Hematopoietic multipotent progenitor cell treated with erythropoietin and hydrocortisone succinate and interleukin-3 and kit ligand, for 15 days (in vitro differentiated cells): ENCODE measurements around the gene TTBK2.
A peak's percentile ranks its signal among the peaks of the same experiment; 100 is the strongest.
"Not testable (repeated sequence)": the region's sequence is repeated elsewhere in the genome, so short reads cannot be mapped to it uniquely, and the experiment has no call there.

Source experiments
- DNase-seq: peaks from one replicate; pipeline ENCODE4 v3.0.0-alpha.2; 2015; ENCODE audit warnings: low spot score

Gene TTBK2

GRCh38 chr15:42920519-42921341 lies at the start of gene TTBK2:
Gene TTBK2, minus strand, starts transcription at chr15:42920778. Its CDS starts 42,161 bp downstream, at chr15:42878617.
- DNase-seq: peak; percentile 99

- no peak for DNase-seq
These were observed 43.9 kb upstream of the TTBK2 start for GRCh38 chr15:42964476-42964875.

GRCh38 chr15:42955518-42955917 lies 34.9 kb upstream of the TTBK2 start:
- DNase-seq: no peak

GRCh38 chr15:42954291-42954690 lies 33.7 kb upstream of the TTBK2 start:
- no peak for DNase-seq

GRCh38 chr15:42948898-42949297 lies 28.3 kb upstream of the TTBK2 start:
- DNase-seq: not testable (repeated sequence)

- no peak for DNase-seq
These were observed 19.9 kb upstream of the TTBK2 start for GRCh38 chr15:42940527-42940926.

GRCh38 chr15:42939841-42940240 lies 19.3 kb upstream of the TTBK2 start:
- no peak for DNase-seq

GRCh38 chr15:42937143-42937542 lies 16.6 kb upstream of the TTBK2 start:
- no peak for DNase-seq

- DNase-seq: no peak
These were observed 13.5 kb upstream of the TTBK2 start for GRCh38 chr15:42933886-42934667.

GRCh38 chr15:42932833-42933515 lies 12.4 kb upstream of the TTBK2 start:
- no peak for DNase-seq

- DNase-seq: no peak
These were observed 11.3 kb upstream of the TTBK2 start for GRCh38 chr15:42931702-42932486.

- DNase-seq: no peak
These were observed 8.8 kb upstream of the TTBK2 start for GRCh38 chr15:42929306-42929848.

- DNase-seq: peak; percentile 24
These were observed 759 bp upstream of the TTBK2 start for GRCh38 chr15:42921342-42921731.

- peak; percentile 30 for DNase-seq
These were observed 619 bp downstream of the TTBK2 start for GRCh38 chr15:42919799-42920518.

- DNase-seq: no peak
These were observed 1.3 kb downstream of the TTBK2 start for GRCh38 chr15:42919308-42919707.

GRCh38 chr15:42918047-42918446 lies 2.5 kb downstream of the TTBK2 start:
- no peak for DNase-seq

- no peak for DNase-seq
These were observed 4.8 kb downstream of the TTBK2 start for GRCh38 chr15:42915654-42916315.

- no peak for DNase-seq
These were observed 5.7 kb downstream of the TTBK2 start for GRCh38 chr15:42914728-42915497.

- DNase-seq: no peak
These were observed 9.5 kb downstream of the TTBK2 start for GRCh38 chr15:42911058-42911592.
